Measurements from ENCODE around the gene CLIP1.

GRCh38 chr12:122308811-122309210 lies 113.7 kb downstream of the CLIP1 start:
- TF ChIP-seq EZH2phosphoT487 (IDR thresholded peaks at IDR 0.05; ENCODE audit: borderline replicate concordance, low read length), result no peak
- TF ChIP-seq CTCF (IDR thresholded peaks at IDR 0.05; ENCODE audit: low read depth, low read length, poor library complexity, severe bottlenecking), result no peak
